ENCODE measurements around the gene TMEM179B.
A peak's percentile ranks its signal among the peaks of the same experiment; 100 is the strongest.

The TMEM179B gene

GRCh38 chr11:62792202-62792575 is 5.0 kb downstream of the TMEM179B start:
- peak overlapping the region; percentile 92 to 97 (median 96) for H3K27ac Mint-ChIP-seq
- no peaks in the 10 kb centered on the region for H3K9me3 Mint-ChIP-seq
- H3K4me3 Mint-ChIP-seq = peak overlapping the region; percentile 92 to 96 (median 95)
- no peaks in the 10 kb centered on the region for H3K27me3 Mint-ChIP-seq (ENCODE audit: low read depth)
- TF ChIP-seq, protein P1, sequence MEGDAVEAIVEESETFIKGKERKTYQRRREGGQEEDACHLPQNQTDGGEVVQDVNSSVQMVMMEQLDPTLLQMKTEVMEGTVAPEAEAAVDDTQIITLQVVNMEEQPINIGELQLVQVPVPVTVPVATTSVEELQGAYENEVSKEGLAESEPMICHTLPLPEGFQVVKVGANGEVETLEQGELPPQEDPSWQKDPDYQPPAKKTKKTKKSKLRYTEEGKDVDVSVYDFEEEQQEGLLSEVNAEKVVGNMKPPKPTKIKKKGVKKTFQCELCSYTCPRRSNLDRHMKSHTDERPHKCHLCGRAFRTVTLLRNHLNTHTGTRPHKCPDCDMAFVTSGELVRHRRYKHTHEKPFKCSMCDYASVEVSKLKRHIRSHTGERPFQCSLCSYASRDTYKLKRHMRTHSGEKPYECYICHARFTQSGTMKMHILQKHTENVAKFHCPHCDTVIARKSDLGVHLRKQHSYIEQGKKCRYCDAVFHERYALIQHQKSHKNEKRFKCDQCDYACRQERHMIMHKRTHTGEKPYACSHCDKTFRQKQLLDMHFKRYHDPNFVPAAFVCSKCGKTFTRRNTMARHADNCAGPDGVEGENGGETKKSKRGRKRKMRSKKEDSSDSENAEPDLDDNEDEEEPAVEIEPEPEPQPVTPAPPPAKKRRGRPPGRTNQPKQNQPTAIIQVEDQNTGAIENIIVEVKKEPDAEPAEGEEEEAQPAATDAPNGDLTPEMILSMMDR (IDR thresholded peaks at IDR 0.05; ENCODE audit: unreplicated experiment in 3 of 3) = no peak
- H3K4me1 Mint-ChIP-seq = peaks cover 31% of the 10 kb centered on the region
- peaks cover 54% of the 10 kb centered on the region for H3K36me3 Mint-ChIP-seq (ENCODE audit: low read depth)

- H3K27ac Mint-ChIP-seq = peak overlapping the region in 1 of 3 experiments; percentile 45
- peak overlapping the region; percentile 18 to 45 (median 35) for H3K4me3 Mint-ChIP-seq
- peaks cover 24% of the 10 kb centered on the region for H3K4me1 Mint-ChIP-seq
- H3K36me3 Mint-ChIP-seq (ENCODE audit: low read depth) = peaks cover 70% of the 10 kb centered on the region
- TF ChIP-seq, protein P1 (IDR thresholded peaks at IDR 0.05; ENCODE audit: unreplicated experiment in 3 of 3) = no peak
- no peaks in the 10 kb centered on the region for H3K27me3 Mint-ChIP-seq (ENCODE audit: low read depth)
- no peaks in the 10 kb centered on the region for H3K9me3 Mint-ChIP-seq
These were observed 7.1 kb downstream of the TMEM179B start for GRCh38 chr11:62794201-62794775.

DNA sequence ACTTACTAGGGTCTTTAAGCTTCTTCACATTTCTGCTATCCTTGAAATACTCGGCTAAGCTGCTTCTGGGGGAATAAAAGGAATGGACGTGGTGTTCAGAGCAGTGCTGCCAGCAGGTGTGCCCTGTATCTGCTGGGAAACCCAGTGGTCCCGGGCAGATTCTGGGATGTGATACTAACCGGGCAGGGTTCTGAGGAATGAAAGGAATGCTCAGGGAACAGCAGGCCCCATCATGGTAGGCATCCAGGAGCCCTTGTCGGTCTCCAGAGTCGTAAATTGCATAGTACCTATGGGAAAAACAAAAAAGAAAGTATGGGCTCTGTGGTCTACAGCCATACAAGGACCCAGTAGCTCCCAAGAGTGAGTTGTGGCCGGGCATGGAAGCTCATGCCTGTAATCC is 9.1 kb downstream of the TMEM179B start:
- Mint-ChIP-seq H3K36me3 (ENCODE audit: low read depth) (peaks cover 74% of the 10 kb centered on the region), H3K9me3 (no peaks in the 10 kb centered on the region), H3K4me1 (peaks cover 5% of the 10 kb centered on the region), H3K27ac (no peak overlapping the region), H3K4me3 (no peak overlapping the region), H3K27me3 (ENCODE audit: low read depth) (no peaks in the 10 kb centered on the region)
- TF ChIP-seq, protein P1 (IDR thresholded peaks at IDR 0.05; ENCODE audit: unreplicated experiment in 3 of 3) = no peak

- Mint-ChIP-seq H3K4me1 (peaks cover 12% of the 10 kb centered on the region), H3K27me3 (ENCODE audit: low read depth) (no peaks in the 10 kb centered on the region)
These were observed 12.3 kb downstream of the TMEM179B start for GRCh38 chr11:62799486-62799885.

DNA sequence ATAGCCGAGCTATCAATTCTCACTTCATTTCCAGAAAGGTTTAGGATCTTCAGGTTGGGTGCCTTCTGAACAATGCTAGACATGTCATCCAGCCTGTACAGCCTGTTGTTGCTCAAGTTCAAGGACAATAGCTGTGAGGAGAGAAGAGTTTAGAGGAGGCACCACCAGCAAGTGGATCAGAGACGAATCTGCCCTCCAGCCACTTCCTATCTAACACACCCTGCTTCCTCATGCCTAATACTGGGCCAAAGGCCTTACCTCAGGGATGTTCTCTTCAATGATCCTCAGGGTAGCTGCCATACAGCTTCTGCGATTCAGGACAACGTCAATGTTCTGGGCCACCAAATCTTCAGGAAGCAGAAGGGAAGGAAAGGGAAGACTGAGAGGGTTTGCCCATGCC is 13.9 kb downstream of the TMEM179B start:
- H3K27me3 Mint-ChIP-seq (ENCODE audit: low read depth) = no peaks in the 10 kb centered on the region
- H3K36me3 Mint-ChIP-seq (ENCODE audit: low read depth) = peaks cover 67% of the 10 kb centered on the region
- peaks cover 21% of the 10 kb centered on the region for H3K4me1 Mint-ChIP-seq

More at GRCh38 chr11:62799486-62799885, 12.3 kb downstream of the TMEM179B start:
- TF ChIP-seq, protein P1 (IDR thresholded peaks at IDR 0.05; ENCODE audit: unreplicated experiment in 3 of 3) = no peak
- H3K4me3 Mint-ChIP-seq = peak overlapping the region in 1 of 3 experiments; percentile 22
- no peaks in the 10 kb centered on the region for H3K9me3 Mint-ChIP-seq
- peaks cover 82% of the 10 kb centered on the region for H3K36me3 Mint-ChIP-seq (ENCODE audit: low read depth)
- no peak overlapping the region for H3K27ac Mint-ChIP-seq

More for the DNA sequence above, 13.9 kb downstream of the TMEM179B start:
- Mint-ChIP-seq H3K9me3 (no peaks in the 10 kb centered on the region), H3K27ac (no peak overlapping the region), H3K4me3 (no peak overlapping the region)
- TF ChIP-seq, protein P1 (IDR thresholded peaks at IDR 0.05; ENCODE audit: unreplicated experiment in 3 of 3) = no peak

Data from nephron (organoid).